Superior temporal gyrus (tissue), 1 donor: Measurements from ENCODE around the gene PTPRG.

Experiments used
- DNase-seq: peaks from one replicate; pipeline ENCODE4 v3.0.0-alpha.2; 2016; ENCODE audit errors: extremely low spot score

The PTPRG gene

DNA sequence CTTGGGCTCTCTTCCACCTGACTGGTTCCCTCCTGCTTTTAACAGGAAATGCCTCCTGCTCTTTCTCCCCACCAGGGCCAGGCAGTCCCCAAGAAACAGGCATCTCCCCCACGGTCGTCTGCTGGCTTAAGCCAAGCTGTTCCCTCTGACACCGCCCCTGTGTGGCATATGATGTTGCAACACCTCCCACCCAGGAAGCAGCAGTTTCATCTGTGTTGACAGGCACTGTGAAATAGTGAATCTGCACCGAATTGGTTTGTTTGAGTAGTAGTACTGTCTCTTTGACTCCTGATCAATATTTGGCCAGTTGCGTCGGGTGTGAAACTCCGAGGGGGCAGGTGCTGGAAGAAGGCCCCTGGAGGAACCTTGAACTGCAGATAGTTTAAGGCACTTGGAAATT is 623.2 kb downstream of the PTPRG start:
- DNase-seq: no peak

DNA sequence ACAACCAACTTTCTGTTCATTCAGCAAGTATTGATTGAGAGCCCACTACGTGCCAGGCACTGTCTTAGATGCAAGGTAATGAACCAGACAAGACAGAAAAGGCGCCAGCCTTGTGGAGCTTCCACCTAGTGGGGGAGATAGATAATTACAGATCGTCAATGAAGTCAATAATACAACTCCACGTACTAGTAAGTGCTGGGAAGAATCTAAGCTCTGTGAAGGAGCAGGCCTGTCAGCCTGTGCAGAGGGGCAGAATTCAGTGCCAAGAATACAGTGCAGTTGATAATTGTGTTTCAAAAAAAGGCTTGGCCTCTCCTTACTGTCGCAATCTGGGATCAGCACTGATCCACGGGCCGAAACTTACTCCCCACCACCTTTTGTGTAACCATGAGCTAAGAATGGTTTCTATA is 625.7 kb downstream of the PTPRG start:
- DNase-seq: peak; percentile 42

DNA sequence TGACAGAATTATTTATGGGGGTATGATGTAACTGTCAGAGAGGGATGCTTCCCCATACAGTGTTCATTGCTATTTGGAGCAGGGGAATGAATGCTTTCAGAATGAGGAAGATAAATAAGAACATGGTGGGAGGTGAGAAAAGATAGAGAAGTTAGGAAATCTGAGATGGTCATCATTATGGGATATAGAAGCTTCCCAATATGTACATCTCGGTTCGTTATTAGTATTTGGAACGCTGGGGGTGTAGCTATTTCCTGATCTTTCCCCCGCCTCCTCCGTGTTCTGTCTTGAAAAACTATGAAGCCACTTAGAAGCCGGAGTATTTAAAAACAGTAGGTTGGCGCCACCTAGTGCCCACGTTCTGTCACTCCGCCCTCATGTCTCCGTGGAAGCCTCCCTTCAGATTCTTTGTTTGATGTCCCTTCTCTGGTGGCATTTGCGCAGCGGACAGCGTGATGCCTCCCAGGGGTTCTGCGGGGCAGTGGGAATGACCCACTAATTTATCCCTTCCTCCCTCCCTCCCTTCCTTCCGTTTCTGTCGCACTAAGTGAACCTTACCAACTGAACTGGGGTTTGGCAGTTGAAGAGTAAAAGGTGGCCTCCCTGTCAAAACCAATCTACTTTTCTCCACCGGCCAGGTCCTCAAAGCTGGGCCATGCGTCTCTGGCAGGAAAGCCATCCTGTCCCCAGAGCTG is 627.5 kb downstream of the PTPRG start:
- DNase-seq: peak; percentile 90

DNA sequence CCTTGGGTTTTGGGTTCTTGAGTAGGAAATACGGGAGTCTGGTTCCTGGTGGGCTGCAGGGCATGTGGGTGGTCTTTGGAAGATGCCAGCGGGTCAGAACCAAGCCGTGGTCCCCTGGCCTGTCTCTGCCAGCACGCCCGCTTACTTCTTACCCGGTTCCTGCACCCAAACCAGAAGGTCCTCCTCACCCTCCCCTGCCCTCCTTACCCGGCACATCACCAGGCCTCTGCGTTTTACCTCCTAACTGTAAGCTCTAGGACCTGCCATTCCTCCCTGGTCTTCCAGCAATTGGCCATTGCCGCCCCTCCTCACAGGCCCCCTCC is 628.0 kb downstream of the PTPRG start:
- DNase-seq: no peak

DNA sequence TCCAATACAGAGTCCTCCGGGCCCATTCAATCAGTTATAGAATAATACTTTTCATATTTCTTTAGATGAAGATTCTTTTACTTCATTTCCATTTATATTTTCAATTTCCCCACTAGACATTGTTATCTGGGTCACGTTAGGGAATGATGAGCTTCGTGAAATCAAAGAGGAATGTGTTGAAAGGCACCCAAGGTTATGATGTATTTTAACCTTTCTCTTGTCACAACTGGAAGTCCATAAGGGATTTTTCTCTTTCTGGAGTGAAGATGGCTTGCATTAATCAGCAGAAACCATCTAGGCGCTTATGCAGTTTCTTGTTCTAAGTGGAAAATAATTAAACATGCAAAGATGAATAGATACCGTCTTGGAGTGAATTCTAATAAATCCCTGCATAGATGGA is 631.5 kb downstream of the PTPRG start:
- DNase-seq: no peak

DNA sequence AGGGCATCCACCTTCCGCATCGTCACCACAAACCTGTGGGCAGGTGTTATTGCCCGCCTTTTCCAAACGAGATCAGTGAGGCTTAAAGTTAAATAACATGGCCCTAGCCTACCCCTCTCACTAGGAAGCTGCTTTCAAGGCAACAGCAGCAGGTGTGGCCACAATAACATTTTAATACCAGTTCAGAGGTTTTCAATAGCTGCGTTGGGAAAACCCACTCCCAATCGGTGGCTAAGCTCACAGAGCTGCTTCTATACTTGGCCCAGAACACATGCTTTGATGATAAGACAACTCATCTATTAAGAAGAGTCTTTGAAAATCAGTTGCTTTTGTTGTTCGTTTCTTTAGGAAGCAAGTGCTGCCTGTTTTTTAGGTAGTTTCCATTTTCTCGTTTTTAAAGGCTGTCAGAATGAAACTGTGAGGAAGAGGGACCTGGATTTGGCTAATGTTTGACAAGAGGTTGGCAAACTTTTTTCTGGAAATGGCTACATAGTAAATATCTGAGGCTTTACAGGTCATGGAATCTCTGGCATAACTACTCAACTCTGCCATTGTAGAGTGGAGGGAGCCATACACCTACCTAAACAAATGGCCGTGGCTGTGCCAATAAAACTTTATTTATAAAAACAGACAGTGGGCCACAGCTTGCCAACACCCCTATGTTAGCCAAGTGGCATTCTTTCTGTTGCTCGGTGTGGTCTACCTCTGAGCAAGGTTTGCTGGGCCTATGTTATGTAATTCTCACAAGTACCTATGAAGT is 632.4 kb downstream of the PTPRG start:
- DNase-seq: no peak

DNA sequence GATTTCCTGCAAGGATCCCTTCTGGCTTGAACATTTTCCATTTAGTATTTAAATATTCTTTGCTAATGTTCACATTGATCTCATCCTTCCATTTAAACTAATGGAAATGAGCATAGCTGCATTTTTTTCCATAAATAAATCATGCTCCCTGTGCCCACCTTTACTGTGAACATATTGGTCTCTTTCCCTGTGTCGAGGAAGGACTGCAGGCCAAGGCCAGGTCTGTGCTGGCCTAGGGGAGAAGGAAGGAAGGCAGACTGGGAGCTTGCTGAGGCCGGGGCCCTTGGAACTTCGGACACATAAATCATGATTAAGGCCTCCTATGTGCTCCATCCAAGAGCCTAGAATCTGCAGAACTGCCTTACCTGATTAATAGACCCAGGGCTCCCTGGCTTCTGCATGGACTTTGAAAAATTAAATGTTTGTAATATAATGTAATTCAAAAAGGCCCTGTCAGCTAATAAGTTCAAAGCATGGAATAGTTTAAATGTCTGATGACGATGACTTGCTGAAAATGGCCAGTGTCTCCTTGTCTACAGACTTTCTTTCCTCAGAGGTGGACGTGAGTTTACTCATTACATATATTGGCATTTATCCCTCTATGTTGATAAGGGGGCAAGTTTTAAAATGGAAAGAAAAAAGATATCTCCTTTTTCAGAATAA is 636.1 kb downstream of the PTPRG start:
- no peak for DNase-seq

DNA sequence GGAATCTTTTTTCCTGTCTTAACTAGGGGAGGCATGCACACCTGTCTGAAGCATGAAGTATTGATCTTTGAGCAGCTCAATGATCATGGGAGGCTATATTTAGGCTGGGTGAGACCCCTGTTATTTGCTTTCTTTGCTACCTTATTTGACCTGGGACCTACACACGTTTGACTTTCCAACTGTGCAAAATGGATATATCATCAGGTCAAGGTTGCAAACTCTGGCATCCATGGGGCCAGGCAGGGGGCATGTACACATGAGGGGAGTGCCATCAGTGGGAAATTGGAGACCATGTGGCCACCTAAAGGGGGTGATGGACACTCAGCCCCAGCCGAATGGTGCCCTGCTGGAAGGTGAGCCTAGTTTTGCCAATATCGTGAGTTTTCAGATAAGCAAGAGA is 637.8 kb downstream of the PTPRG start:
- no peak for DNase-seq

DNA sequence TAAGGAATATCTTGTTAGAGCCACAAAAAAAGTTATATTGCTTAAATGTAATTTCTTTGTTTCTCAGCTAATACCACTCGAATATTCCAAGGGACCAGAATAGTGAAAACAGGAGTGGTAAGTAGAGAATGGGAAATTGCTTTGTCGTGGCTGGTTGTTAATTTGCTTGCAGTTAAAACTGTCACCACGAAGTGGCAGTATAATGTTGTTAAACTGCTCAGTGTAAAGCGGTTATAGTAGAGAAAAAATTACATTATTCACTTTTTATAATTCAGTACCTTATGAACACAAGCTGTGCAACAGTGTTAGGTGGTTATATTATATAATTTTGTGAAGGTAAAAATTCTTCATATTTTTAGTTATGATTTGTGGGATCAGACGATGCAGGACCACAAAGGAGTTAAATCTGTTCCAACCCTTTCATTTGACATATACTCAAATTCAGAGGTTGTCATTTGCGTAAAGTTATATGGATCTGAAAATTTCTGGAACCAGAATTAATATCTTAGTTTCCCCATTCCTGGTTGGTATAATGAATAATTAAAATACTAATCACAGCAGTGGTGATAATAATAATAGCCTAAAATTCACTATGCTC is 640.2 kb downstream of the PTPRG start:
- peak; percentile 81 for DNase-seq

DNA sequence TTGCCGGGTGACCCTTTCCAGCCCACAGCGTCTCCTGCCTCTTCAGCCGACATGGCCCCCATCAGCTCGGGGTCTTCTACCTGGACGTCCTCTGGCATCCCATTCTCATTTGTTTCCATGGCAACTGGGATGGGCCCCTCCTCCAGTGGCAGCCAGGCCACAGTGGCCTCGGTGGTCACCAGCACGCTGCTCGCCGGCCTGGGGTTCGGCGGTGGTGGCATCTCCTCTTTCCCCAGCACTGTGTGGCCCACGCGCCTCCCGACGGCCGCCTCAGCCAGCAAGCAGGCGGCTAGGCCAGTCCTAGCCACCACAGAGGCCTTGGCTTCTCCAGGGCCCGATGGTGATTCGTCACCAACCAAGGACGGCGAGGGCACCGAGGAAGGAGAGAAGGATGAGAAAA is 641.8 kb downstream of the PTPRG start:
- no peak for DNase-seq

DNA sequence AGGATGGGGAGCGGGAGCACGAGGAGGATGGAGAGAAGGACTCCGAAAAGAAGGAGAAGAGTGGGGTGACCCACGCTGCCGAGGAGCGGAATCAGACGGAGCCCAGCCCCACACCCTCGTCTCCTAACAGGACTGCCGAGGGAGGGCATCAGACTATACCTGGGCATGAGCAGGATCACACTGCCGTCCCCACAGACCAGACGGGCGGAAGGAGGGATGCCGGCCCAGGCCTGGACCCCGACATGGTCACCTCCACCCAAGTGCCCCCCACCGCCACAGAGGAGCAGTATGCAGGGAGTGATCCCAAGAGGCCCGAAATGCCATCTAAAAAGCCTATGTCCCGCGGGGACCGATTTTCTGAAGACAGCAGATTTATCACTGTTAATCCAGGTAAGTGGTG is 642.2 kb downstream of the PTPRG start:
- no peak for DNase-seq

DNA sequence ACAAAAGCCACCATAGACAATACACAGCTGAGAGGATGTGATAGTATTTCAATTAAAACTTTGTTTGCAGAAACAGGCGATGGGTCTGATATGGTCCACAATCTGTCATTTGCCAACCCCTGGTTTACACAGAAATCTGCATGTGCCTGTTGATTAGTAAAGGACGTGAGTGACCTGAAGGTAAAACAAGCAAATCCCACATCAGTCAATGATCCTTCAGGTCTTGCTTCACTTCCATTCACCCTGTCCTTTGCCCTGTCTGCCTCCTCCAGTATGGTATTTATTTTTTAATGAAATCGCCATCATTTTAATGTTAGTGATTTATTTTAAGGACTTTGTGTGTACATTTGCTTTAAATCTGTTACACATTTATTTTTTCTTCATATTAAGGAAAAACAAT is 645.8 kb downstream of the PTPRG start:
- DNase-seq: no peak

DNA sequence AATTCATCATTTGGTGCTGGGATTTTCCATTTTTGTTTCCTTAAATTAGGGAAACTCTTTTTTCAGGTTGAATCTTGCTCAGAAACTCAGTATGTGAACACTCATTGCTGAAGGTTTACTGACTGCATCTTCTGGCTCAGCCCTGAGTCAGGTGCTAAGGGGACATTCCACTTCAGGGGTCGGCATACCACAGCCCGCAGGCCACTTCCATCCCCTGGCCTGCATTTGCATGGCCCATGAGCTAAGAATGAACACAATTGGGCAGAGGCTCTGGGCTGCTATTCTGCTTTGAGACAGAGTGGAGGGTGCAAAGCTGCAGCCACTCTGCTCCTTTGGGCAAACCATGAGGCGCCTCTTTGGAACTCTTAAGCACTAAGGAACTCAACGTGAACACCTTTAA is 647.0 kb downstream of the PTPRG start:
- no peak for DNase-seq

DNA sequence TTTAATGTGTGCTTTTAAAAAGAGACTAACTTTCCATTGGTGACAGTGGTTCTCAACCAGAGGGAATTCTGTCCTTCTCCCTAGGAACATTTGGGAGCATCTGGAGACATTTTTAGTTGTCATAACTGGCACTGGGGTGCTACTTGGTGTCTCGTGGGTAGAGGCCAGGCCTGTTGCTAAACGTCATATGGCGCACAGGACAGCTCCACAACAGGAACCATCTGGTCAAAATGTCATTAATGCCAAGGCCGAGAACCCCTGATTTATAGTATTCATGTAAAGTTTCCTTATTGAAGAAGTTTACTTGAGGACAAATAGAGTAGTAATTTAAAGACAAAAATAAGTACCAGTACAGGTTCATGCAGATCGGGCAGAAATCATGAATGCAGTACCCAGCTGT is 647.7 kb downstream of the PTPRG start:
- no peak for DNase-seq

DNA sequence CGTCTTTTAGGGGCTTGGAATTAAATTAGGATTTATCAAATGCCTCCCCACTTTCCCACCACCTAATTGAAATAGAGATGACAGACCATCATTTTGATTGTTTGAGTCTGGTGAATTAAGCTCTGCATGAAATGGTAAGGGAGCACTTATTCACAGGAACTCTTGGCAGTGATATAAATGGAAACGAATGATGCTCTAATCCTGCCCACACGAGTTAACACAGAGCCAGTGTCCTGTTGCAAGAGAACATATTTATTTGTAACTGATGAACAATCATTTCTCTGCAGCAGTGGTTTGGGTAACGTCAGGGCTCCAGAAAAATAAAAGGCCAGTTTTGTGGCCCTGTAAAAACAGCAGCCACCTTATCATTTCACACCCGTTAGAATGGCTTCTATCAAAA is 648.6 kb downstream of the PTPRG start:
- peak; percentile 40 for DNase-seq

DNA sequence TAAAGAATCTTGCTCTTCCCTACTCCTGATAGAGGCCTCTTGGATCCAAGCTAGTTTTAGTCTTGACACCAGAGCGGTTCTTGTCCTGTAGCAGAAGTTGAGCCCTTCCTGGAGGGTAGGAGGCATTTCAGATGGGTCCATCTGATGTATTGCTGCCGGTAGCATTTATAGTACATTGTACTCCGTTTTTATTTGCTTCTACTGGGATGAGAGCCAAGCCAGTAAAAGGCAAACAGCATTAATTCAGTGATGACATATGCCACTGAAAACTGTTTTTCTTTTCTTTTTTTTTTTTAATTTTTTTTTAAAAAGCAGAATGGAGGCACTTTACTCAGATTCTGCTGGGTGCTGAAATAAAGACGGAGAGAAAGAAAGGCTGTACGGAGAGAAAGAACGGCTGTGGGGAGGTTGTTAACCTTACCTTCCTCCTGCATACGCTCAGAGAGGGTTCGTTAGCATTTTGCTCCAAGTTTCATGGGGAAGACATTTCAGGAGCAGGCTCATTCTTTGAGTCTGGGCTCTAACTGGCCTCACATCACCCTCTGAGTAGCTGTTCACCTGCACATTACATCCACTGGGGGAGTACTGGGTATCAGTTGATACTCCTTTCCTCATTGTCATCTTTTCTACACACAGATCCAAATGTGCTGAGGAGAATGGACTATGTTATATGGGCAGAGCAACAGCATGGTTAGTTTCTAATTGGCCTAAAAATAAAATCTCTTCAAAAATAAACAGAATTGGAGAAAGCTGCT is 650.5 kb downstream of the PTPRG start:
- DNase-seq: no peak

DNA sequence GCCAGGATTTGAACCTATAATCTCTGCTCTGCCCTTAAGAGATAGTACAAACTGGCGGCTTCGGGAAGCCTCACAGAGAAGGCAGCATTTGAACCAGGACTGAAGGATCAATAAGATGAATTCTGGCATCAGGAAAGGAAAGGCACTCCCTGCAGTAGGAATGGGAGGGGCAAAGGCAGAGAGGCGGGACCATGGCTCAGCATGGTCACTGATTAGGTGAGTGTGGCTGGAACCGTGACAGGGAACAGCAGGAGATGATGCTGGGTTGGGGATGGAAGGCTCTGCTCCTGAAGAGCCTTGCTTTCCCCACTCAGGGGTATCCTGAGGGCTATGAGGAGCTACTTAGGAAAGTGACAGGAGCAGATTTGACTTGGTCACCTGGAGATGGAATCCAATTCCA is 653.5 kb downstream of the PTPRG start:
- no peak for DNase-seq

DNA sequence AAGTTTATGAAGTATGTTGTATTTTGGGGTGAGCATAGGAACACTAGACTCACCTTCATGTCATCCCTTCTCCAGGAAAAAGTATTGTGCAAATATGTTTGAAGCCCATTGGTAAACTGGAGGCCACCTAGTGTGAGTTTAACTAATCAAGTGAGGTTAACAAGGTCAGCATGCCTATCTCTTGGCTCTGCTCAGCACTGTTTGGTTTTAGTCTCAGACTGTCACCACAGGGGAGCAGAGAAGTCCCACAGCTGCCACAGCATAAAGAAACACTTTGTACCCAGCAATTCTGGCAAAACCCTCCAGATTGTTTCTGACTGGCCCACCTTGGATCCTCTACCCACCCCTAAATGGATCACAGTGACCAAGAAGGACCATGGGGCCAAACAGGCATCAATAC is 659.2 kb downstream of the PTPRG start:
- no peak for DNase-seq

DNA sequence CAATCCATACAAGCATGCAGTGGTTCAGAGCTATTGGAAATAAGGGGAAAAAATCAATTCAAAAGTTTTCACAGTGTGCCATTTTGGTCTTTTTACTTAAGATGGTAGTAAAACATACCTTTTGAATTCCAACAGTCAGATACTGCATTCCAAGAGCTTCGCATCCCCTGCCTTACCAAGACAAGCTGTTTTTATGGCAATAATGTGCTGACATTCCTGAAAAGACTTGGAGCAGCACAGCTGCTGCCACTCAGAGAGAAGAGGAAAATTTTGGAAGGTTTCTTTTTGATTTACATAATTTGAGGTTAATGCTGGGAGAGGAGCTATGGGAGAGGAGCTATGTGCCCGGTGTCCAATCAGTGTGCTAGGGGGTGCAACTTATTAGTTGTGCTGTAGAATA is 663.7 kb downstream of the PTPRG start:
- no peak for DNase-seq

DNA sequence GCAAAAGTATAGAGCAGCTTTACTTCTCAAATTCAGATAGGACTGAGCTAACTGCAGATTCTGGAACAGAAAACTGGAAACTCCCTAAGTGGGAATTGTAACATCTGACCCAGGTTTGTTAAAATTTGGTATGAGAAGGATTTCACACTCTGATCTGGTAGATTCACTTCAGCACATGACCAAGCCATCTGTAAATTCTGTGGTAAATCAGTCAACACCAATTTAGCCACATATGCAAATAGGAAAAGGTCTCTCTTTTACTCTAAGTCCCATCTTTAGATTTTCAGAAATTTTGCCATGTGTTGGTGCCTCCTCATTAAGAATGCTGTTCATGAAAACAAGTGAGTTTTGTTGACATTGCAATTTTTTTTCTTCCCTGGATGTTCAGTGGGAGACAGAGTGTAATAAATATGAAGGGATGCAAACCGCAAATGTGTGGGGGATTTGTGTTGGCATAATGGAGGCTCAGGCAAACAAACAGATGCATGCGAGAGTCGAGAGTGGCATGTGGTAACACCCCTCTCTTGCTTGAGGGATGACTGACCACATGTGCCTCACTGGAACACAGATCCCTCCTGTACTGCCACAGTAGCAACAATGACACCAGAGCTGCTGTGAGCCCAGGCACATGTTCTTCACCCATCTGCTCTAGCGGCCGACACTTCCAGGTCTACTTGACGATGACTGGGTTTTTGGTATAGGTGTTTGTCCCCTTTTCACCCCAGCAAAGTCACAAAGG is 665.4 kb downstream of the PTPRG start:
- no peak for DNase-seq

DNA sequence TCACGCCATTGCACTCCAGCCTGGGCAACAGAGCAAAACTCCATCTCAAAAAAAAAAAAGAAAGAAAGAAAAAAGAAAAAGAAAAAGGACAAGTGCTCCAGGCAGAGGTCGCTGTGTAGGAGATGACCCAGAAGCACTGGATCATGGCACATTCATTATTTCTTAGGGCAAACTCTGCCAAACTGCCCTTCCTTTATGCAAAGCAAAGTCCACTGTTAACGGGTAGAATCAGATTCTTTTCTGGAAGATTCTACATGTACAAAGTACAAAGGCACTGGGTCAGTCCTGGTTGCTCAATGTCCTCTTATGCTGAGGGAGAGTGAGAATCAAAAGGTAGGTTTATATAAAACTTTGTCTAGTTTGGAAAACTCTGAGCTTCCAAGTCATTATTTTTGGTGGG is 667.1 kb downstream of the PTPRG start:
- DNase-seq: no peak
